ENCODE data around the gene SGCD. TPM values are rescaled to one million over a fixed set of nuclear protein-coding genes. Genes with fewer than 3 reads are reported as not detected.

Gene SGCD
- total and polyA plus RNA-seq, 4 donors: 12.2 to 129 (median 22.3) TPM

GRCh38 chr5:156716591-156717380 lies 389.8 kb downstream of the SGCD start:
- no peaks in the 10 kb centered on the region for H3K9me3 ChIP-seq (ENCODE audit: control insufficient read depth, low read length)
- peaks cover 0 to 1% of the 10 kb centered on the region in 2 donors for H3K4me1 ChIP-seq (ENCODE audit: control insufficient read depth in 1 of 2, insufficient read depth in 2 of 2, low read length in 2 of 2)
- WGBS, 2 donors: 87 to 88% methylated on average over 4 of the region's 4 CpGs
- DNase-seq (no peak), ATAC-seq (ENCODE audit: low FRiP score) (no peak)
- intact Hi-C loops (cut with DNase I): no loop called here
- no peak overlapping the region for H3K27ac ChIP-seq (ENCODE audit: low read depth in 1 of 2, low read length in 2 of 2)
- no peaks in the 10 kb centered on the region for H3K27me3 ChIP-seq (ENCODE audit: control insufficient read depth in 1 of 2, insufficient read depth in 2 of 2, low read length in 1 of 2)
- H3K36me3 ChIP-seq (ENCODE audit: control insufficient read depth in 1 of 2, insufficient read depth in 2 of 2, low read length in 1 of 2): no peaks in the 10 kb centered on the region
- H3K4me3 ChIP-seq (ENCODE audit: low read length in 2 of 2): no peak overlapping the region

GRCh38 chr5:156718985-156719384 lies 392.0 kb downstream of the SGCD start:
- H3K27me3 ChIP-seq (ENCODE audit: control insufficient read depth in 1 of 2, insufficient read depth in 2 of 2, low read length in 1 of 2): no peaks in the 10 kb centered on the region
- no peak for ATAC-seq (ENCODE audit: low FRiP score)
- H3K4me1 ChIP-seq (ENCODE audit: control insufficient read depth in 1 of 2, insufficient read depth in 2 of 2, low read length in 2 of 2): peaks cover 0 to 1% of the 10 kb centered on the region in 2 donors
- no peaks in the 10 kb centered on the region for H3K9me3 ChIP-seq (ENCODE audit: control insufficient read depth, low read length)
- intact Hi-C loops (cut with DNase I): no loop called here
- H3K36me3 ChIP-seq (ENCODE audit: control insufficient read depth in 1 of 2, insufficient read depth in 2 of 2, low read length in 1 of 2): no peaks in the 10 kb centered on the region
- H3K27ac ChIP-seq (ENCODE audit: low read depth in 1 of 2, low read length in 2 of 2): no peak overlapping the region
- DNase-seq: no peak
- 92% methylated on average over 1 of the region's 1 CpG for WGBS, 2 donors
- no peak overlapping the region for H3K4me3 ChIP-seq (ENCODE audit: low read length in 2 of 2)

- Histone ChIP-seq H3K4me1 (ENCODE audit: control insufficient read depth in 1 of 2, insufficient read depth in 2 of 2, low read length in 2 of 2) (peaks cover 0 to 3% of the 10 kb centered on the region in 2 donors), H3K9me3 (ENCODE audit: control insufficient read depth, low read length) (no peaks in the 10 kb centered on the region), H3K4me3 (ENCODE audit: low read length in 2 of 2) (no peak overlapping the region), H3K36me3 (ENCODE audit: control insufficient read depth in 1 of 2, insufficient read depth in 2 of 2, low read length in 1 of 2) (no peaks in the 10 kb centered on the region), H3K27ac (ENCODE audit: low read depth in 1 of 2, low read length in 2 of 2) (no peak overlapping the region), H3K27me3 (ENCODE audit: control insufficient read depth in 1 of 2, insufficient read depth in 2 of 2, low read length in 1 of 2) (no peaks in the 10 kb centered on the region)
- DNase-seq: no peak
- intact Hi-C loops (cut with DNase I): no loop called here
- no peak for ATAC-seq (ENCODE audit: low FRiP score)
These were observed 395.4 kb downstream of the SGCD start for GRCh38 chr5:156722358-156722757.

GRCh38 chr5:156735477-156735876 lies 408.5 kb downstream of the SGCD start:
- Histone ChIP-seq H3K27ac (ENCODE audit: low read depth in 1 of 2, low read length in 2 of 2) (no peak overlapping the region), H3K4me1 (ENCODE audit: control insufficient read depth in 1 of 2, insufficient read depth in 2 of 2, low read length in 2 of 2) (no peaks in the 10 kb centered on the region), H3K27me3 (ENCODE audit: control insufficient read depth in 1 of 2, insufficient read depth in 2 of 2, low read length in 1 of 2) (no peaks in the 10 kb centered on the region), H3K36me3 (ENCODE audit: control insufficient read depth in 1 of 2, insufficient read depth in 2 of 2, low read length in 1 of 2) (no peaks in the 10 kb centered on the region), H3K4me3 (ENCODE audit: low read length in 2 of 2) (no peak overlapping the region), H3K9me3 (ENCODE audit: control insufficient read depth, low read length) (no peaks in the 10 kb centered on the region)
- intact Hi-C loops (cut with DNase I): no loop called here
- ATAC-seq (ENCODE audit: low FRiP score) (no peak), DNase-seq (no peak)
- WGBS, 2 donors: 78 to 88% methylated on average over 3 of the region's 3 CpGs

GRCh38 chr5:156741516-156741915 lies 414.6 kb downstream of the SGCD start:
- ATAC-seq (ENCODE audit: low FRiP score): no peak
- no peaks in the 10 kb centered on the region for H3K27me3 ChIP-seq (ENCODE audit: control insufficient read depth in 1 of 2, insufficient read depth in 2 of 2, low read length in 1 of 2)
- no peaks in the 10 kb centered on the region for H3K36me3 ChIP-seq (ENCODE audit: control insufficient read depth in 1 of 2, insufficient read depth in 2 of 2, low read length in 1 of 2)
- 37 to 56% methylated on average over 5 of the region's 5 CpGs for WGBS, 2 donors
- intact Hi-C loops (cut with DNase I): no loop called here
- H3K27ac ChIP-seq (ENCODE audit: low read depth in 1 of 2, low read length in 2 of 2): no peak overlapping the region
- no peak overlapping the region for H3K4me3 ChIP-seq (ENCODE audit: low read length in 2 of 2)
- no peaks in the 10 kb centered on the region for H3K9me3 ChIP-seq (ENCODE audit: control insufficient read depth, low read length)
- DNase-seq: no peak
- no peaks in the 10 kb centered on the region for H3K4me1 ChIP-seq (ENCODE audit: control insufficient read depth in 1 of 2, insufficient read depth in 2 of 2, low read length in 2 of 2)

GRCh38 chr5:156753846-156754245 lies 426.9 kb downstream of the SGCD start:
- Histone ChIP-seq H3K27me3 (ENCODE audit: control insufficient read depth in 1 of 2, insufficient read depth in 2 of 2, low read length in 1 of 2) (no peaks in the 10 kb centered on the region), H3K36me3 (ENCODE audit: control insufficient read depth in 1 of 2, insufficient read depth in 2 of 2, low read length in 1 of 2) (peaks cover 3 to 4% of the 10 kb centered on the region in 2 donors), H3K4me1 (ENCODE audit: control insufficient read depth in 1 of 2, insufficient read depth in 2 of 2, low read length in 2 of 2) (no peaks in the 10 kb centered on the region), H3K4me3 (ENCODE audit: low read length in 2 of 2) (no peak overlapping the region), H3K9me3 (ENCODE audit: control insufficient read depth, low read length) (no peaks in the 10 kb centered on the region), H3K27ac (ENCODE audit: low read depth in 1 of 2, low read length in 2 of 2) (no peak overlapping the region)
- WGBS, 2 donors: 65 to 77% methylated on average over 3 of the region's 3 CpGs
- DNase-seq: no peak
- no peak for ATAC-seq (ENCODE audit: low FRiP score)
- intact Hi-C loops (cut with DNase I): no loop called here

GRCh38 chr5:156755421-156756087 lies 428.6 kb downstream of the SGCD start:
- 92 to 93% methylated on average over 3 of the region's 3 CpGs for WGBS, 2 donors
- no peak overlapping the region for H3K27ac ChIP-seq (ENCODE audit: low read depth in 1 of 2, low read length in 2 of 2)
- no peaks in the 10 kb centered on the region for H3K9me3 ChIP-seq (ENCODE audit: control insufficient read depth, low read length)
- ATAC-seq (ENCODE audit: low FRiP score) (no peak), DNase-seq (no peak)
- peaks cover 4 to 5% of the 10 kb centered on the region in 2 donors for H3K36me3 ChIP-seq (ENCODE audit: control insufficient read depth in 1 of 2, insufficient read depth in 2 of 2, low read length in 1 of 2)
- intact Hi-C loops (cut with DNase I): no loop called here
- no peaks in the 10 kb centered on the region for H3K4me1 ChIP-seq (ENCODE audit: control insufficient read depth in 1 of 2, insufficient read depth in 2 of 2, low read length in 2 of 2)
- no peaks in the 10 kb centered on the region for H3K27me3 ChIP-seq (ENCODE audit: control insufficient read depth in 1 of 2, insufficient read depth in 2 of 2, low read length in 1 of 2)
- no peak overlapping the region for H3K4me3 ChIP-seq (ENCODE audit: low read length in 2 of 2)

GRCh38 chr5:156758011-156758791 lies 431.2 kb downstream of the SGCD start:
- ATAC-seq (ENCODE audit: low FRiP score) (no peak), DNase-seq (no peak)
- intact Hi-C loops (cut with DNase I): no loop called here
- no peaks in the 10 kb centered on the region for H3K4me1 ChIP-seq (ENCODE audit: control insufficient read depth in 1 of 2, insufficient read depth in 2 of 2, low read length in 2 of 2)
- peaks cover 4 to 5% of the 10 kb centered on the region in 2 donors for H3K36me3 ChIP-seq (ENCODE audit: control insufficient read depth in 1 of 2, insufficient read depth in 2 of 2, low read length in 1 of 2)
- no peak overlapping the region for H3K4me3 ChIP-seq (ENCODE audit: low read length in 2 of 2)
- no peaks in the 10 kb centered on the region for H3K9me3 ChIP-seq (ENCODE audit: control insufficient read depth, low read length)
- no peaks in the 10 kb centered on the region for H3K27me3 ChIP-seq (ENCODE audit: control insufficient read depth in 1 of 2, insufficient read depth in 2 of 2, low read length in 1 of 2)
- no peak overlapping the region for H3K27ac ChIP-seq (ENCODE audit: low read depth in 1 of 2, low read length in 2 of 2)
- 73 to 76% methylated on average over 2 of the region's 2 CpGs for WGBS, 2 donors
